ENCODE measurements around the gene P2RY11.

The P2RY11 gene

GRCh38 chr19:10141973-10142372 is 30.5 kb downstream of the P2RY11 start:
- DNase-seq = no peak

- DNase-seq = peak; percentile 88
These were observed 31.3 kb downstream of the P2RY11 start for GRCh38 chr19:10142701-10143375.

GRCh38 chr19:10143681-10144080 is 32.2 kb downstream of the P2RY11 start:
- peak; percentile 39 for DNase-seq

DNA sequence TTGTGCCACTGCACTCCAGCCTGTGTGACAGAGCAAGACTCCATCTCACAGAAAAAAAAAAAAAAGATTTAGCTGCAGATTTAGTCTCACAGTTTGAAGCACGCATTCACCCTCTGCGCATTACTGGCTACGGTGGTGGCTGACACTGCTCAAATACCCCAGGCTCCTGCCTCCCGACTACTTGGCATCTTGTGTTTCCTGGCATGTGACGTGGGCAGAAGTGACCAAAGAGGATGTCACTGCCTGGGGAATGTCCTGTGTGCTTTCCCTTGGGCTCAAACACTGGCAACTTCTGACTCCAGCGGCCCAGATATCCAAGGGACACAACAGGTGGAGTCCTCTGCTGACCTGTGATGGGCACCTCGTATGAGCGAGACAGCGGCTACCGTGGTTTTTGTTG is 32.9 kb downstream of the P2RY11 start:
- peak; percentile 29 for DNase-seq

- peak; percentile 27 for DNase-seq
These were observed 33.5 kb downstream of the P2RY11 start for GRCh38 chr19:10145031-10145430.

DNA sequence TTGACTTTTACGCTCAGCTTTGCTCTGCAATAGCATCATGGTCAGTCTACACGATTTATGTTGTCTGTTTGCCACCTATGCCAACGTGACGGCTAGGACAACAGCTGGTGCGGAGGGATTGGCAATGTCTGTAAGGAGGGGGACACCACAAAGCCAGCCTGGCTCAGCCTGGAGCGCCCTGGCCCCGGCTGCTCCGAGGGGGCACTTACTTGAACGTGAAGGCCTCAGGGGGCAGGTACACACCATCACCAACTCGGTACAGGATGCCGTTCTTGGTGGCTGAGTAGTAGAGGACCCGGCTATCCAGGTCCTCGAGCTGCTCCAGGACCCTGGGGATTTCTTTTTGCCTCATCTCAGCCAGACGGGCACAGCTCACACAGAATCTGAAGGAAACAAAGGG is 34.6 kb downstream of the P2RY11 start:
- DNase-seq = no peak

- no peak for DNase-seq
These were observed 37.9 kb downstream of the P2RY11 start for GRCh38 chr19:10149427-10149826.

GRCh38 chr19:10151521-10151920 is 40.0 kb downstream of the P2RY11 start:
- DNase-seq = no peak

DNA sequence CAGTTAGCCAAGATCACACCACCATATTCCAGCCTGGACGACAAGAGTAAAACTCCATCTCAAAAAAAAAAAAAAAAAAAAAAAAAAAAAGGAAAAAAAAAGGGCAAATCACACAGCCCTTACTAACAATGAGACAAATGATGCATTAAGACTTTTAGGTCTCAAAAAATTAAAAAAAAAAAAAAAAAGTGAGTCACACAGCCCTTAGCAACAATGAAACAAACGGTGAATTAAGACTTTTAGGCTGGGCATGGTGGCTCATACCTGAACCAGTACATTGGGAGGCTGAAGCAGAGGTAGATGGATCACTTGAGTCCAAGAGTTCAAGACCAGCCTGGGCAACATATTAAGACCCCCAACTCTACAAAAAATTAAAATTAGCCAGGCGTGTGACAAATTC is 40.6 kb downstream of the P2RY11 start:
- DNase-seq = no peak

DNA sequence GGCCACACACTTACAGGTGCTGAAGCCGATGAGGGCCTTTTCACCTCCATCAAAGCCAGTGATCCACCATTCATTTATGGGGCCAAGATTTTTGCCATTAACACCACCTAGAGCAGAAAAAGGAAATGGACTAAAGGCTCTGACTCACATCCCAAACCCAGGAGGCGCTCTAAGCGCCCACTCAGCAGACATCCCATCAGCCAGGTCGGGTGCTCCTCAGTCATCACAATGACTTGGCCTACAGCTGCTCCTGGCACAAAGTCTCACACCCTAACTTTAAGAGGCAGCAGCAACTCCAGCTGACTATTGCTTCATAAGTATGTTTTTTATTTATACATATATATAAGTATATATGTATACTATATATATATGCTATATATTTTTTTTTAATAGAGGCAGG is 44.3 kb downstream of the P2RY11 start:
- no peak for DNase-seq

DNA sequence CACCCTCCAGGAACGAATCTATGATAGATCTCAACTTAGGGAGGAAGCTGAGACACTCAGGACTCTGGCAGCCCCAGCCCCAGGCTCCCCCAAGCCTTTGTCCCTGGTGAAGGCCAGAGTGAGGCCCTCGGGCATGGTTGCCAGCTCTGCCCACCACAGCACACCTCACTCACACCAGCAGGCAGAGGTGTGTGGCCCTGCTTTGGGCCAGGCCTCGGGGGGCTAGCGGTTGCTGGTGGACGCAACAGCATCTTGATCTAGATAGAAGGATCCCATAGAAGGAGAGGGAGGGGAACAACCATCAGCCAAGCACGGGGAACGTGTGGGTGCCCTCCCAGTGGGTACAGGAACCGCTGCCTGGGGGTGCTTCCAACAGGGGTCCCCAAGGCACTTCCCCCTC is 46.6 kb downstream of the P2RY11 start:
- no peak for DNase-seq

DNA sequence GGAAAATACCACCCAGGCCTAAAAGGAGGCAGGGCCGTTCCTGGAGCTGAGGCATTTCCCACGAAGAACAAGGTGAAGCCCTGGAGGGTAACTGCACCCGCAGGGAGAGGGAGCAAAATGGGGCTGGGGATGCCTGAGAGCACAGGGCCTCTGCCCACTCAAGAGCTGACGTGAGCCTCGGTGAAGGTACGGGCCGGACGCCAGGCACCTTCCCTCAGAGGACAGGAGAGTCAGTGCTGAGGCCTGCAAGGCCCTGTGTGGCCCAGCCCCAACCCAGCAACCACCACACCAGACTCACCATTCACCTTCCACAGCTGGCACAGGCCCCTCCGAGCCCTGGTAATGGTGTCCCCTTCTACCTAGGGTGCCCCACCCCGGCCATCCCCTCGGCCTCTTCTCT is 47.0 kb downstream of the P2RY11 start:
- no peak for DNase-seq

DNA sequence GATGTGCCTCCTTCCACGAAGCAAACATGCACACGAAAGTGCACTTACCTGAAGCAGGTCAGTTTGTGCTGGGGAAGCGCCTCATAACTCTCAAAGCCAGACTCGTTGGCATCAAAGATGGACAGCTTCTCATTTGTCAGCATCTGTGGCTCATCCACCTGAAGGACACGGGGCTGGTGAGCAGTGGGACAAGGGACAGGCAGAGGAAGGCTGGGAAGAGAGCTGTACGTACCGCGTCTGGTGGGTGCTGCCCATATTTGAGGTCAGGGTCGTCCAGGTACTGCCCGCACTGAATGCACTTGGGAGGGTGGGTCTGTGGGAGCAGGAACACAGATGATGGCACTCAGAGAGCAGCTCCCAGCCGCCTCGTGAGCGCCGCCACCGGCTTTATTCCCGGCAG is 48.1 kb downstream of the P2RY11 start:
- no peak for DNase-seq

DNA sequence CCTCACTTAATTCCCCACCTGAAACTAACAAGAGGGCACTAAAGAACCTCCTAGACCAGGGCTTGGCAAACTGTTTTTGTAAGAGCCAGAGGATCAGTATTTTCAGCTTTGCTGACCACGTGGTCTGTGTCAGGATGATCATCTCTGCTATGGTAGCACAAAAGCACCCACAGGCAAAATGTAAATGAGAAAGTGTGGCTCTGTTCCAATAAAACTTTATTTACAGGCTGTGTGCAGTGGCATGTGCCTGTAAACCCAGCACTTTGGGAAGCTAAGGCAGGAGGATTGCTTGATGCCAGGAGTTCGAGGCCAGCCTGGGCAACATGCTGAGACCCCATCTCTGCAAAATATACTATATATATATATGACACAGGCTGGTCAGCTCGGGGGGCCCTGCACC is 52.0 kb downstream of the P2RY11 start:
- DNase-seq = no peak
